ENCODE measurements around the gene MRPL52. TPM values are rescaled to one million over a fixed set of nuclear protein-coding genes. Genes with fewer than 3 reads are reported as not detected.

MRPL52 gene
- total RNA-seq, 2 donors from 2014 or later, result 29.3 to 45.1 TPM

DNA sequence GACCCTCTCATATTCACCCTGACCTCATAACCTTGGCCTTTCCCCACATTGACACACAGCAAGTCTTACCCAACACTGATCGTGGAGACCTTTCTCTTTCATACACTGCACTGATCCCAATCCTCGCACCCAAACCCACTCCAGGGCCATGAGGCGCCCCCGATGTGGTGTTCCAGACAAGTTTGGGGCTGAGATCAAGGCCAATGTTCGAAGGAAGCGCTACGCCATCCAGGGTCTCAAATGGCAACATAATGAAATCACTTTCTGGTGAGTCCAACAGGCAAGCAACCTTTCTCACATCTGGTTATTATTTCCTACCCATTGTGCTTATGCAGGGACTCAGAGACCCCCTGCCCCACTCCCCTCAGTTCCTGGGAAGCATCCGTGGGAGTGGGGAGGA lies 12.1 kb downstream of the MRPL52 start:
- no peak for DNase-seq
- Histone ChIP-seq H3K36me3 (replicated peaks in 1 of 2; ENCODE audit: insufficient read depth in 1 of 2, low read depth in 2 of 2) (peaks cover 12 to 20% of the 10 kb centered on the region in 2 donors), H3K27ac (no peak overlapping the region), H3K4me3 (no peak overlapping the region), H3K4me1 (peaks cover 20% of the 10 kb centered on the region), H3K27me3 (no peaks in the 10 kb centered on the region), H3K9me3 (no peaks in the 10 kb centered on the region)
- intact Hi-C loops (cut with DNase I), result no loop called here
- ATAC-seq, result no peak
- no peak for TF ChIP-seq POLR2A (IDR thresholded peaks at IDR 0.05)
- TF ChIP-seq, protein P1, sequence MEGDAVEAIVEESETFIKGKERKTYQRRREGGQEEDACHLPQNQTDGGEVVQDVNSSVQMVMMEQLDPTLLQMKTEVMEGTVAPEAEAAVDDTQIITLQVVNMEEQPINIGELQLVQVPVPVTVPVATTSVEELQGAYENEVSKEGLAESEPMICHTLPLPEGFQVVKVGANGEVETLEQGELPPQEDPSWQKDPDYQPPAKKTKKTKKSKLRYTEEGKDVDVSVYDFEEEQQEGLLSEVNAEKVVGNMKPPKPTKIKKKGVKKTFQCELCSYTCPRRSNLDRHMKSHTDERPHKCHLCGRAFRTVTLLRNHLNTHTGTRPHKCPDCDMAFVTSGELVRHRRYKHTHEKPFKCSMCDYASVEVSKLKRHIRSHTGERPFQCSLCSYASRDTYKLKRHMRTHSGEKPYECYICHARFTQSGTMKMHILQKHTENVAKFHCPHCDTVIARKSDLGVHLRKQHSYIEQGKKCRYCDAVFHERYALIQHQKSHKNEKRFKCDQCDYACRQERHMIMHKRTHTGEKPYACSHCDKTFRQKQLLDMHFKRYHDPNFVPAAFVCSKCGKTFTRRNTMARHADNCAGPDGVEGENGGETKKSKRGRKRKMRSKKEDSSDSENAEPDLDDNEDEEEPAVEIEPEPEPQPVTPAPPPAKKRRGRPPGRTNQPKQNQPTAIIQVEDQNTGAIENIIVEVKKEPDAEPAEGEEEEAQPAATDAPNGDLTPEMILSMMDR (IDR thresholded peaks at IDR 0.05), result no peak
- WGBS, 2 donors, result 94 to 95% methylated on average over 2 to 8 of the region's 8 CpGs

DNA sequence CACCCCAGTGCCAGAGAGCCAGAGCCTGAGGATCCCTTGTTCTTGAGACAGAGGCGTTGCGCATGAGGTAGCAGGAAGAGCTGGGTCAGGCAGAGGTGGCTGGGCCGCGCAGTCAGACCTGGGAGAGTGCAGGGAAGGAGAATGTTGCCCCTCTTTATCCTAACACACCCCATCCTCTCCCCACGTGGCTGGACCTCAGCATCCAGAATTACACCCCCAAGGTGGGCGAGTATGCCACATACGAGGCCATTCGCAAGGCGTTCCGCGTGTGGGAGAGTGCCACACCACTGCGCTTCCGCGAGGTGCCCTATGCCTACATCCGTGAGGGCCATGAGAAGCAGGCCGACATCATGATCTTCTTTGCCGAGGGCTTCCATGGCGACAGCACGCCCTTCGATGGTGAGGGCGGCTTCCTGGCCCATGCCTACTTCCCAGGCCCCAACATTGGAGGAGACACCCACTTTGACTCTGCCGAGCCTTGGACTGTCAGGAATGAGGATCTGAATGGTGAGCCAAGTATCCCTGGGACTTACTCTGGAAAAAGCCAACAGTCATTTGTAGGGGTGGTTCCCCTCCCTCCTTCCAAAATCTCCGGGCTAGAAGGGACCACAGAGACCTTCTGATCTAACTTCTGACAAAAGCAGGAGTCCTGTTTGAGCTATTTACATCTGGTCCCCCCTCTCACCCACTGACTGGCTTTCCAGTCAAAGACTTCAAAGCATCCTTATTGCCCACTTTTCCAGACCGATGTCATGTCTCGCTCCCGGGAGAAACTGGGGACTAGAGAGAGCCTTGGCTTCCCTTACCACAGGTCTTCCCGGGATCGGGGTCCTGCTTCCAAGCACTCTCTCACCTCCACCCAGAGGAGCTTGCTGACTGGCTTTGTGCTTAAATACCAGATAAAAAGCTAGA lies 12.8 kb downstream of the MRPL52 start:
- TF ChIP-seq POLR2A (IDR thresholded peaks at IDR 0.05), result no peak
- TF ChIP-seq, protein P1 (IDR thresholded peaks at IDR 0.05), result no peak
- Histone ChIP-seq H3K4me3 (no peak overlapping the region), H3K27ac (no peak overlapping the region), H3K27me3 (no peaks in the 10 kb centered on the region), H3K9me3 (no peaks in the 10 kb centered on the region), H3K4me1 (peaks cover 20% of the 10 kb centered on the region), H3K36me3 (replicated peaks in 1 of 2; ENCODE audit: insufficient read depth in 1 of 2, low read depth in 2 of 2) (peaks cover 12 to 20% of the 10 kb centered on the region in 2 donors)
- ATAC-seq, result no peak
- no peak for DNase-seq
- intact Hi-C loops (cut with DNase I), result no loop called here
- 88 to 94% methylated on average over 21 to 28 of the region's 28 CpGs for WGBS, 2 donors

DNA sequence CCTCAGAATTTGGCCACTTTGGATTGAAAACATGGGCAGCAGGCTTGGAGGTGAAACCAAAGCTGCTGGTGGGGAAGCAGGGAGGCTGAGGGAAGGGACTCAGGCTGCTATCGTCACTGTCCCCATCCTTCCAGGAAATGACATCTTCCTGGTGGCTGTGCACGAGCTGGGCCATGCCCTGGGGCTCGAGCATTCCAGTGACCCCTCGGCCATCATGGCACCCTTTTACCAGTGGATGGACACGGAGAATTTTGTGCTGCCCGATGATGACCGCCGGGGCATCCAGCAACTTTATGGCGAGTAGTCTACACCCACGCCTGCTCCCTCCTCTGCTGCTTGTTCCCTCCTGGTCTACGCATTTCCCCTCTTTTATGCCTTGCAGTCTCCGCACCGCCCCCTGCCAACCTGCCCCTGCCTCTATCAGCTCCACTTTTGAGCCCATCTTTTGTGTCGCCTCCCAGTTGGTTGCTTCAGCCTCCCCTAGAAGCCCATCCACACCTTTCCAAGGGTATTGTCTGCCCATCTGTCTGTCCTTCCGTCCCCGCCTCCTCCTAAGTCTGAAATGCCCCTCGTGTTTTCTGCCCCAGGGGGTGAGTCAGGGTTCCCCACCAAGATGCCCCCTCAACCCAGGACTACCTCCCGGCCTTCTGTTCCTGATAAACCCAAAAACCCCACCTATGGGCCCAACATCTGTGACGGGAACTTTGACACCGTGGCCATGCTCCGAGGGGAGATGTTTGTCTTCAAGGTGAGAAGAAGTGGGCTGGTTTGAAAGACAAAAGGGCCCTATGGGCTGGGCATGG lies 13.6 kb downstream of the MRPL52 start:
- peaks cover 13% of the 10 kb centered on the region for H3K4me1 ChIP-seq
- peaks cover 12 to 20% of the 10 kb centered on the region in 2 donors for H3K36me3 ChIP-seq (replicated peaks in 1 of 2; ENCODE audit: insufficient read depth in 1 of 2, low read depth in 2 of 2)
- TF ChIP-seq POLR2A (IDR thresholded peaks at IDR 0.05), result no peak
- TF ChIP-seq, protein P1 (IDR thresholded peaks at IDR 0.05), result no peak
- H3K4me3 ChIP-seq, result no peak overlapping the region
- no peaks in the 10 kb centered on the region for H3K9me3 ChIP-seq
- H3K27ac ChIP-seq, result no peak overlapping the region
- WGBS, 2 donors, result 85 to 88% methylated on average over 21 of the region's 21 CpGs
- ATAC-seq, result no peak
- DNase-seq, result no peak
- intact Hi-C loops (cut with DNase I), result no loop called here
- no peaks in the 10 kb centered on the region for H3K27me3 ChIP-seq

DNA sequence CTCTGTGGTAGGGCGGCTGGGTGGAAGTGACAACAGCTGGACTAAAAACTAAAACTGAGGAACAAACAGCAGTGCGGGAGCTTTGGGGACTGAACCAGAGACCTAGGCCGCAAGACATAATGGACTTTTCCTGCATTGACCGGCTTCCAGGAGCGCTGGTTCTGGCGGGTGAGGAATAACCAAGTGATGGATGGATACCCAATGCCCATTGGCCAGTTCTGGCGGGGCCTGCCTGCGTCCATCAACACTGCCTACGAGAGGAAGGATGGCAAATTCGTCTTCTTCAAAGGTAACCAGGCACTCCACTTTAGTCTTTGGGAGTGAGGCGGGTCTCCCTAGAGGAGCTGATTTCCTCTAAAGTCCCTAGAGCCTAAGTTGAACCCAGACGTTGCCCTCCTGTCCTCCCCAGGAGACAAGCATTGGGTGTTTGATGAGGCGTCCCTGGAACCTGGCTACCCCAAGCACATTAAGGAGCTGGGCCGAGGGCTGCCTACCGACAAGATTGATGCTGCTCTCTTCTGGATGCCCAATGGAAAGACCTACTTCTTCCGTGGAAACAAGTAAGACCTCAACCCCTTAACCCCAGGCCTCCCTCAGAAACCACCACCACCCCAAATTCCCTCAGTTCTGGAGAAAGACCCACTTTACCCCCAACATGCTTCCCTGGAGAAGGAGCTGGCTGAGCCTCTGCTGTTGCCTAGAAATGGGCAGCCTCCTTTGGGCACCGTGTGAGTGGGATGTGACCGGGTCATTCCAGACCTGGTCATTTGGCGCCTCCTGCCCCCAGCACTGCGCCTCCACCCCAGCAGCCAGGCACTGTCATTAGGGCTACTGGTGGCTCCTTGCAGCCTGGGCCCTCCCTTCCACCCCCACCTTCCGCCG lies 14.8 kb downstream of the MRPL52 start:
- WGBS, 2 donors, result 86 to 92% methylated on average over 20 to 22 of the region's 22 CpGs
- no peak overlapping the region for H3K27ac ChIP-seq
- no peak for ATAC-seq
- H3K4me3 ChIP-seq, result no peak overlapping the region
- H3K27me3 ChIP-seq, result no peaks in the 10 kb centered on the region
- peaks cover 2% of the 10 kb centered on the region for H3K4me1 ChIP-seq
- H3K9me3 ChIP-seq, result no peaks in the 10 kb centered on the region
- intact Hi-C loops (cut with DNase I), result no loop called here
- TF ChIP-seq POLR2A (IDR thresholded peaks at IDR 0.05), result no peak
- peaks cover 12 to 20% of the 10 kb centered on the region in 2 donors for H3K36me3 ChIP-seq (replicated peaks in 1 of 2; ENCODE audit: insufficient read depth in 1 of 2, low read depth in 2 of 2)
- no peak for DNase-seq

All from body of pancreas (tissue), 4 donors.